ENCODE measurements around the gene MOB1A.

MOB1A gene

GRCh38 chr2:74142340-74142739 is 36.3 kb downstream of the MOB1A start:
- no peak for TF ChIP-seq CTCF (IDR thresholded peaks at IDR 0.05)

GRCh38 chr2:74138600-74139323 is 39.9 kb downstream of the MOB1A start:
- TF ChIP-seq CTCF (IDR thresholded peaks at IDR 0.05), result no peak

GRCh38 chr2:74137651-74138599 is 40.8 kb downstream of the MOB1A start:
- TF ChIP-seq CTCF (IDR thresholded peaks at IDR 0.05), result no peak

- TF ChIP-seq CTCF (IDR thresholded peaks at IDR 0.05), result no peak
Measured at GRCh38 chr2:74131901-74132300, 46.8 kb downstream of the MOB1A start.

GRCh38 chr2:74130211-74130995 is 48.3 kb downstream of the MOB1A start:
- no peak for TF ChIP-seq CTCF (IDR thresholded peaks at IDR 0.05)

GRCh38 chr2:74128206-74128605 is 50.5 kb downstream of the MOB1A start:
- TF ChIP-seq CTCF (IDR thresholded peaks at IDR 0.05), result no peak

Measured in LNCAP (cell line).